ENCODE data around the gene RAMP2. TPM values are rescaled to one million over a fixed set of nuclear protein-coding genes. Genes with fewer than 3 reads are reported as not detected.

RAMP2 gene
- total and polyA plus RNA-seq, 2 experiments from 2014 or later: 8.8 to 29.5 TPM

GRCh38 chr17:42772945-42773289 is 11.9 kb downstream of the RAMP2 start:
- DNase-seq (ENCODE audit: low spot score) (no peak), ATAC-seq (no peak)
- TF ChIP-seq REST (IDR thresholded peaks at IDR 0.05; ENCODE audit: unreplicated experiment) (no peak), ETS1 (IDR thresholded peaks at IDR 0.05) (no peak), ZNF331 (CRISPR knock-in tag; IDR thresholded peaks at IDR 0.05; ENCODE audit: low read depth) (no peak), EZH2phosphoT487 (IDR thresholded peaks at IDR 0.05; ENCODE audit: unreplicated experiment) (no peak), ZNF114 (CRISPR knock-in tag; IDR thresholded peaks at IDR 0.05) (no peak), EZH2 (IDR thresholded peaks at IDR 0.05; ENCODE audit: low read depth, unreplicated experiment) (no peak), CREB1 (CRISPR knock-in tag; IDR thresholded peaks at IDR 0.05; ENCODE audit: low read depth) (no peak), JUNB (IDR thresholded peaks at IDR 0.05; ENCODE audit: unreplicated experiment) (no peak), STAT1 (IDR thresholded peaks at IDR 0.05; ENCODE audit: unreplicated experiment) (no peak), ZNF462 (CRISPR knock-in tag; IDR thresholded peaks at IDR 0.05) (no peak), CTCF (conservative IDR thresholded peaks at IDR 0.05; ENCODE audit: low read depth in 2 of 2) (no peak), NANOG (IDR thresholded peaks at IDR 0.05; ENCODE audit: borderline replicate concordance) (no peak), POLR2AphosphoS5 (IDR thresholded peaks at IDR 0.05; ENCODE audit: low read depth) (no peak)
- peaks cover 14% of the 10 kb centered on the region for H3K27me3 Mint-ChIP-seq (ENCODE audit: insufficient read depth, low read depth, poor library complexity)
- peaks cover 11% of the 10 kb centered on the region for H3K4me1 Mint-ChIP-seq
- Histone ChIP-seq H3K9me2 (ENCODE audit: insufficient read depth) (no peaks in the 10 kb centered on the region), H3K27me3 (ENCODE audit: insufficient read depth) (no peaks in the 10 kb centered on the region), H3K4me3 (peak overlapping the region; percentile 97), H3K36me3 (ENCODE audit: insufficient read depth) (peaks cover 9% of the 10 kb centered on the region; the same call in 1 of the 2 replicates), H3K79me2 (replicated peaks; ENCODE audit: insufficient read depth) (0 out of 2 replicates have a peak, but pooled peaks cover 6% of the 10 kb centered on the region), H3K4me1 (ENCODE audit: insufficient read depth) (0 out of 2 replicates have a peak, but pooled peaks cover 5% of the 10 kb centered on the region), H3K4me2 (peak overlapping the region; percentile 95), H3F3A (replicated peaks; ENCODE audit: low read depth) (no peaks in the 10 kb centered on the region), H2AFZ (peak overlapping the region; percentile 75; the same call in 1 of the 2 replicates), H4K20me1 (replicated peaks; ENCODE audit: insufficient read depth) (no peaks in the 10 kb centered on the region), H3K27ac (ENCODE audit: low read depth) (peak overlapping the region; percentile 73)
- H3K9me3 Mint-ChIP-seq: no peaks in the 10 kb centered on the region
- H3K4me3 Mint-ChIP-seq: peak overlapping the region; percentile 98
- peaks cover 29% of the 10 kb centered on the region for H3K36me3 Mint-ChIP-seq (ENCODE audit: low read depth)
- H3K27ac Mint-ChIP-seq: peak overlapping the region; percentile 94
